GM23338 (cell line): ENCODE measurements around the gene FBL. TPM values are rescaled to one million over a fixed set of nuclear protein-coding genes. Genes with fewer than 3 reads are reported as not detected.

Experiments
- ATAC-seq: fragments of 200-7000 bp; cut with Tn5 transposase; 3 replicates; pipeline ENCODE4 v1.9.1; 2020
- DNase-seq: peaks from one replicate; pipeline ENCODE4 v3.0.0-alpha.2; 2015; ENCODE audit warnings: low spot score
- H2AFZ ChIP-seq: fragments of 200-600 bp; sonication (generic); 2 replicates; pipeline ENCODE4 v1.8.0; 2016; ENCODE audit warnings: antibody characterized with exemption, mild to moderate bottlenecking, moderate library complexity
- H3F3A ChIP-seq: fragments of 200-600 bp; sonication (generic); replicated peaks from 2 replicates; pipeline ENCODE4 v1.8.0; 2017; ENCODE audit warnings: antibody characterized with exemption, mixed run types, low read depth
- H3K27ac ChIP-seq: fragments of 200-600 bp; sonication (generic); 2 replicates; pipeline ENCODE4 v1.6.1; 2016; ENCODE audit warnings: low read depth
- H3K27me3 ChIP-seq: fragments of 200-600 bp; sonication (generic); 2 replicates; pipeline ENCODE4 v1.8.0; 2016; ENCODE audit warnings: mild to moderate bottlenecking, mixed run types, moderate library complexity; ENCODE audit not compliant: insufficient read depth
- H3K36me3 ChIP-seq: fragments of 200-600 bp; sonication (generic); 2 replicates; pipeline ENCODE4 v1.8.0; 2016; ENCODE audit warnings: mild to moderate bottlenecking; ENCODE audit not compliant: insufficient read depth
- H3K4me1 ChIP-seq: fragments of 200-600 bp; sonication (generic); 2 replicates; pipeline ENCODE4 v1.8.0; 2016; ENCODE audit warnings: mild to moderate bottlenecking, moderate library complexity; ENCODE audit not compliant: insufficient read depth
- H3K4me2 ChIP-seq: fragments of 200-600 bp; sonication (generic); 2 replicates; pipeline ENCODE4 v1.7.1; 2017; ENCODE audit warnings: mixed run types
- H3K4me3 ChIP-seq: fragments of 200-600 bp; sonication (generic); 2 replicates; pipeline ENCODE4 v1.6.1; 2016; ENCODE audit warnings: mixed run types
- H3K79me2 ChIP-seq: fragments of 200-600 bp; sonication (generic); replicated peaks from 2 replicates; pipeline ENCODE4 v1.8.0; 2017; ENCODE audit warnings: mild to moderate bottlenecking; ENCODE audit not compliant: insufficient read depth
- H3K9me2 ChIP-seq: fragments of 200-600 bp; sonication (generic); 2 replicates; pipeline ENCODE4 v1.8.0; 2017; ENCODE audit not compliant: insufficient read depth
- H4K20me1 ChIP-seq: fragments of 200-600 bp; sonication (generic); replicated peaks from 2 replicates; pipeline ENCODE4 v1.8.0; 2017; ENCODE audit warnings: mild to moderate bottlenecking; ENCODE audit not compliant: insufficient read depth
- H3K27ac Mint-ChIP-seq: 2 replicates; pipeline ENCODE4 v1.8.0; 2020; ENCODE audit warnings: inconsistent platforms, mild to moderate bottlenecking, moderate library complexity, mixed read lengths
- H3K27me3 Mint-ChIP-seq: 3 replicates; pipeline ENCODE4 v1.8.0; 2022; ENCODE audit warnings: low read depth, mild to moderate bottlenecking, moderate library complexity, mixed read lengths, inconsistent platforms; ENCODE audit not compliant: insufficient read depth, poor library complexity
- H3K36me3 Mint-ChIP-seq: 3 replicates; pipeline ENCODE4 v1.8.0; 2021; ENCODE audit warnings: low read depth, mild to moderate bottlenecking, inconsistent platforms, moderate library complexity, mixed read lengths
- H3K4me1 Mint-ChIP-seq: 3 replicates; pipeline ENCODE4 v1.8.0; 2020; ENCODE audit warnings: mild to moderate bottlenecking, inconsistent platforms, mixed read lengths
- H3K4me3 Mint-ChIP-seq: 3 replicates; pipeline ENCODE4 v1.8.0; 2021; ENCODE audit warnings: moderate library complexity, mild to moderate bottlenecking, inconsistent platforms, mixed read lengths
- H3K9me3 Mint-ChIP-seq: 3 replicates; pipeline ENCODE4 v1.8.0; 2020; ENCODE audit warnings: moderate library complexity, mild to moderate bottlenecking, inconsistent platforms, mixed read lengths
- EZH2phosphoT487 ChIP-seq: fragments of 200-600 bp; sonication (generic); IDR thresholded peaks from one replicate; pipeline ENCODE4 v1.8.1; 2018; ENCODE audit warnings: antibody characterized with exemption; ENCODE audit not compliant: unreplicated experiment
- POLR2AphosphoS5 ChIP-seq: IDR thresholded peaks from 2 replicates; pipeline ENCODE4 v1.6.1; 2016; ENCODE audit warnings: antibody characterized with exemption, low read depth
- REST ChIP-seq: IDR thresholded peaks from one replicate; pipeline ENCODE4 v1.6.1; 2018; ENCODE audit warnings: antibody characterized with exemption; ENCODE audit not compliant: unreplicated experiment
- STAT1 ChIP-seq: IDR thresholded peaks from one replicate; pipeline ENCODE4 v1.6.1; 2016; ENCODE audit warnings: antibody characterized with exemption; ENCODE audit not compliant: unreplicated experiment
- ZNF331 ChIP-seq: fragments of 250-450 bp; sonication (Bioruptor Pico); IDR thresholded peaks from 2 replicates; pipeline ENCODE4 v1.5.0; 2020; ENCODE audit warnings: low read depth, mild to moderate bottlenecking, moderate library complexity
- polyA plus RNA-seq: library from polyadenylated mRNA; unstranded; fragments of >200 nt; fragmentation: Nextera tagmentation; extraction: Ambion mirVana; gene quantifications from 2 replicates; pipeline ENCODE4 v1.2.1, GENCODE V29; 2016
- total RNA-seq: library from RNA; depleted of rRNA; stranded (reverse); fragments of >200 nt; shearing (Covaris generic); gene quantifications from 2 replicates; pipeline ENCODE4 v1.2.3, GENCODE V29; 2014
- TF ChIP-seq, protein P1 (sequence below), 2 experiments: fragments of 200-600 bp in 1 of 2; sonication (generic) in 1 of 2; conservative IDR thresholded peaks; 2 replicates each; pipeline versions ENCODE4 v1.5.1 to v1.6.1; 2016 to 2017; ENCODE audit warnings: antibody characterized with exemption in 2 of 2, low read depth in 2 of 2, mild to moderate bottlenecking in 2 of 2, moderate library complexity in 1 of 2

Gene FBL
- total and polyA plus RNA-seq, 2 experiments from 2014 or later, result 403 to 553 TPM

DNA sequence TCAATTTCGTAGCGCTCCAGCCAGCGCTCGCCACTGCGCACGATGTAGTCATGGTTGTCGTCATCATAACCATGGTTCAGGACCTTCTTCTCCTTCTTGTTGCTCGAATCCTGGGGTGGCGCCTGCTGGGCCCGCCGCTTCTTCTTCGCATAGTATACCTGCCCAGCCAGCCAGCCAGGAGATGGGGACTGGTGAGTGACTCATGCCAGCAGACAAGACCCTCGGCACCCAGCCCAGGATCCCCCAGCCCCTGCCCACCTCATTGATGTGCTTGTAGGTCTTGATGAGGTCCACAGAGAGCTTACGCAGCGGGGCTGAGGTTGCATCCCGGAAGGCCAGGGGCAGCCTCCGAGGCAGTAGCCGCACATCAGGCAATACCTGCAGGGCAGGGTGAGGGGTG, 15.8 kb downstream of the FBL start (continued):
- TF ChIP-seq, protein P1, sequence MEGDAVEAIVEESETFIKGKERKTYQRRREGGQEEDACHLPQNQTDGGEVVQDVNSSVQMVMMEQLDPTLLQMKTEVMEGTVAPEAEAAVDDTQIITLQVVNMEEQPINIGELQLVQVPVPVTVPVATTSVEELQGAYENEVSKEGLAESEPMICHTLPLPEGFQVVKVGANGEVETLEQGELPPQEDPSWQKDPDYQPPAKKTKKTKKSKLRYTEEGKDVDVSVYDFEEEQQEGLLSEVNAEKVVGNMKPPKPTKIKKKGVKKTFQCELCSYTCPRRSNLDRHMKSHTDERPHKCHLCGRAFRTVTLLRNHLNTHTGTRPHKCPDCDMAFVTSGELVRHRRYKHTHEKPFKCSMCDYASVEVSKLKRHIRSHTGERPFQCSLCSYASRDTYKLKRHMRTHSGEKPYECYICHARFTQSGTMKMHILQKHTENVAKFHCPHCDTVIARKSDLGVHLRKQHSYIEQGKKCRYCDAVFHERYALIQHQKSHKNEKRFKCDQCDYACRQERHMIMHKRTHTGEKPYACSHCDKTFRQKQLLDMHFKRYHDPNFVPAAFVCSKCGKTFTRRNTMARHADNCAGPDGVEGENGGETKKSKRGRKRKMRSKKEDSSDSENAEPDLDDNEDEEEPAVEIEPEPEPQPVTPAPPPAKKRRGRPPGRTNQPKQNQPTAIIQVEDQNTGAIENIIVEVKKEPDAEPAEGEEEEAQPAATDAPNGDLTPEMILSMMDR (conservative IDR thresholded peaks at IDR 0.05; ENCODE audit: low read depth in 2 of 2), result no peak
- no peak for TF ChIP-seq EZH2phosphoT487
- no peak for TF ChIP-seq STAT1

DNA sequence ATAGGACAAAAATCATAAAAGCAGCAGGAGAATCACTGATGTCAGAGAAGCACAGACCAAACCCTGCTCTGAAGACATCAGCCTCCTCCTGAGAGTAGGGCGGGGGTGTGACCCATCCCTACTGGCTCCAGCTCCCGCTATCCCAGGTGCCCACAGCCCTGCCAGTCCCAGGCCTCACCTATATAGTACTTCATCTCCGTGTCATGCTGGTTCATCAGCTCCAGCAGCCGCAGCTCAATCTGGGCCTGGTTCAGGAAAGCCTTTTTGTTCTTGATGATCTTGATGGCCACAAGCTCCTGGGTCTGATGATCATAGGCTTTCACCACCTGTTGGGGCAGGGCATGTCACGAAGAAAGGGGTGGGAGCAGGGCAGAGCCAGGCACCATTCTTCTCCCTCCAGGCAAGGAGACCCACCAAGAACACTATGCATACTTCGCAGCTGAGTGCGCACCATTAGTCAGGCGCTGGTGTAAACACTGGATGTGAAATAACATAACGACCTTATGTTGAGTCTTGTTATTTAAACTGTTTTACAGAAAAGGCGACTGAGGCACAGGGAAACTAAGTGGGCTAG, 16.4 kb downstream of the FBL start:
- no peaks in the 10 kb centered on the region for H3K9me3 Mint-ChIP-seq
- H3K27me3 Mint-ChIP-seq, result peaks cover 20% of the 10 kb centered on the region
- H3K36me3 Mint-ChIP-seq, result peaks cover 47% of the 10 kb centered on the region
- Histone ChIP-seq H3K4me3 (no peak overlapping the region), H3K27me3 (no peaks in the 10 kb centered on the region), H3K4me2 (no peak overlapping the region), H3F3A (peaks cover 6% of the 10 kb centered on the region), H4K20me1 (0 out of 2 replicates have a peak, but pooled peaks cover 3% of the 10 kb centered on the region), H3K9me2 (no peaks in the 10 kb centered on the region), H2AFZ (no peak overlapping the region), H3K27ac (no peak overlapping the region), H3K79me2 (peaks cover 6% of the 10 kb centered on the region), H3K4me1 (peaks cover 5% of the 10 kb centered on the region; the same call in 1 of the 2 replicates), H3K36me3 (peaks cover 4% of the 10 kb centered on the region)
- no peak for TF ChIP-seq REST
- no peak for TF ChIP-seq STAT1
- no peak for TF ChIP-seq POLR2AphosphoS5
- no peak for TF ChIP-seq ZNF331 (CRISPR knock-in tag)
- TF ChIP-seq, protein P1 (conservative IDR thresholded peaks at IDR 0.05; ENCODE audit: low read depth in 2 of 2), result no peak
- H3K27ac Mint-ChIP-seq, result no peak overlapping the region
- DNase-seq, result no peak
- peaks cover 20% of the 10 kb centered on the region for H3K4me1 Mint-ChIP-seq
- ATAC-seq, result no peak
- H3K4me3 Mint-ChIP-seq, result no peak overlapping the region
